ENCODE data around the gene ZSCAN18.

ZSCAN18 gene

GRCh38 chr19:58096884-58097283, 1.1 kb downstream of the ZSCAN18 start:
- no peak for TF ChIP-seq POLR2AphosphoS5 (IDR thresholded peaks at IDR 0.05; ENCODE audit: low read depth)
- no peak for TF ChIP-seq CTCF (IDR thresholded peaks at IDR 0.05; ENCODE audit: insufficient read depth, low read length)
- TF ChIP-seq GABPA (IDR thresholded peaks at IDR 0.05; ENCODE audit: low read depth) = no peak
- TF ChIP-seq SPI1 (IDR thresholded peaks at IDR 0.05; ENCODE audit: borderline replicate concordance, low read depth) = no peak
- no peak for TF ChIP-seq REST (IDR thresholded peaks at IDR 0.05; ENCODE audit: insufficient replicate concordance, low read depth)
- Histone ChIP-seq H3K4me3 (replicated peaks; ENCODE audit: insufficient read depth, low read length) (no peak overlapping the region), H3K27ac (replicated peaks) (no peak overlapping the region), H3K27me3 (ENCODE audit: insufficient read depth, poor library complexity, severe bottlenecking) (no peaks in the 10 kb centered on the region)
- no peak for DNase-seq (ENCODE audit: low read depth in 1 of 2, low spot score in 1 of 2)

GRCh38 chr19:58095328-58095727, 2.7 kb downstream of the ZSCAN18 start:
- H3K4me3 ChIP-seq (replicated peaks; ENCODE audit: insufficient read depth, low read length) = no peak overlapping the region
- DNase-seq (ENCODE audit: low read depth in 1 of 2, low spot score in 1 of 2) = no peak
- H3K27me3 ChIP-seq (ENCODE audit: insufficient read depth, poor library complexity, severe bottlenecking) = no peaks in the 10 kb centered on the region
- TF ChIP-seq REST (IDR thresholded peaks at IDR 0.05; ENCODE audit: insufficient replicate concordance, low read depth) (no peak), POLR2AphosphoS5 (IDR thresholded peaks at IDR 0.05; ENCODE audit: low read depth) (no peak), GABPA (IDR thresholded peaks at IDR 0.05; ENCODE audit: low read depth) (no peak), SPI1 (IDR thresholded peaks at IDR 0.05; ENCODE audit: borderline replicate concordance, low read depth) (no peak), CTCF (IDR thresholded peaks at IDR 0.05; ENCODE audit: insufficient read depth, low read length) (no peak)
- no peak overlapping the region for H3K27ac ChIP-seq (replicated peaks)

GRCh38 chr19:58093071-58093470, 5.0 kb downstream of the ZSCAN18 start:
- Histone ChIP-seq H3K27me3 (ENCODE audit: insufficient read depth, poor library complexity, severe bottlenecking) (no peaks in the 10 kb centered on the region), H3K4me3 (replicated peaks; ENCODE audit: insufficient read depth, low read length) (no peak overlapping the region), H3K27ac (replicated peaks) (no peak overlapping the region)
- DNase-seq (ENCODE audit: low read depth in 1 of 2, low spot score in 1 of 2) = no peak
- no peak for TF ChIP-seq CTCF (IDR thresholded peaks at IDR 0.05; ENCODE audit: insufficient read depth, low read length)
- no peak for TF ChIP-seq GABPA (IDR thresholded peaks at IDR 0.05; ENCODE audit: low read depth)
- TF ChIP-seq REST (IDR thresholded peaks at IDR 0.05; ENCODE audit: insufficient replicate concordance, low read depth) = no peak
- no peak for TF ChIP-seq SPI1 (IDR thresholded peaks at IDR 0.05; ENCODE audit: borderline replicate concordance, low read depth)
- no peak for TF ChIP-seq POLR2AphosphoS5 (IDR thresholded peaks at IDR 0.05; ENCODE audit: low read depth)
